HEK293 (cell line): ENCODE data around the gene BLMH.

Source experiments
- SETDB1 ChIP-seq: IDR thresholded peaks from one replicate; pipeline ENCODE4 v1.6.1; 2017; ENCODE audit warnings: mild to moderate bottlenecking, low read length, moderate library complexity, mixed read lengths; ENCODE audit not compliant: insufficient read length
- ZNF175 ChIP-seq: fragments of 450-650 bp; formaldehyde crosslinking; IDR thresholded peaks from 2 replicates; pipeline ENCODE4 v1.5.1; 2016; ENCODE audit warnings: missing biosample characterization, missing genetic modification characterization
- ZNF366 ChIP-seq: fragments of 450-650 bp; formaldehyde crosslinking; conservative IDR thresholded peaks from 2 replicates; pipeline ENCODE4 v1.5.1; 2016; ENCODE audit warnings: missing biosample characterization, missing genetic modification characterization
- ZNF473 ChIP-seq: fragments of 450-650 bp; formaldehyde crosslinking; IDR thresholded peaks from 2 replicates; pipeline ENCODE4 v1.5.1; 2017; ENCODE audit warnings: missing biosample characterization, missing genetic modification characterization
- ZNF747 ChIP-seq: fragments of 450-650 bp; formaldehyde crosslinking; IDR thresholded peaks from 2 replicates; pipeline ENCODE4 v1.5.1; 2016; ENCODE audit warnings: missing biosample characterization, missing genetic modification characterization
- TF ChIP-seq, protein P1 (sequence below): fragments of 450-650 bp; formaldehyde crosslinking; IDR thresholded peaks from 2 replicates; pipeline ENCODE4 v1.5.1; 2016; ENCODE audit warnings: missing biosample characterization, missing genetic modification characterization
- TF ChIP-seq, protein P2 (sequence below): fragments of 450-650 bp; formaldehyde crosslinking; IDR thresholded peaks from 2 replicates; pipeline ENCODE4 v1.5.1; 2017; ENCODE audit warnings: missing biosample characterization, missing genetic modification characterization

DNA sequence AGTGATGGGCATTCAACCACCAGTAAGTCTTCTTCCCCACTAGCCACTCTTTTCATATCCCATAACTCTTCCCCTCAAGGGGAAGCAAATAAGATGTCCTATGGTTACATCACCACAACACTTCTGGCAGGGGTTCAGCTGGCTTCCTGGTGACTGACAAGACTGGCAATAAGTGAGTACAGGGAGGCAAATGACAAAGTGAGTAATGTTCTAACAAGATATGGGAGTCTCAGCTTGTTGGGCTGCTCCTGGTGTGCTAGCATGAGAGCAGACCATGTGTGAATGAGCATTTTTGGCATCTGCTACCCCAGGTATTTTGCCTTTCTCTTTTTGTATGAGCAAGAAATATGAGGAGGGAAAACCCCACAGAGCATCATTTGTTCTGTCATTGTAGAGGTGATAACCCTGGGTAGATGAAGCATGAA lies 32.2 kb upstream of the BLMH start:
- TF ChIP-seq SETDB1 (no peak), ZNF473 (tag by site-specific recombination) (no peak), ZNF747 (tag by site-specific recombination) (no peak), ZNF175 (tag by site-specific recombination) (no peak), ZNF366 (tag by site-specific recombination) (peak; percentile 46)
- TF ChIP-seq, protein P1, sequence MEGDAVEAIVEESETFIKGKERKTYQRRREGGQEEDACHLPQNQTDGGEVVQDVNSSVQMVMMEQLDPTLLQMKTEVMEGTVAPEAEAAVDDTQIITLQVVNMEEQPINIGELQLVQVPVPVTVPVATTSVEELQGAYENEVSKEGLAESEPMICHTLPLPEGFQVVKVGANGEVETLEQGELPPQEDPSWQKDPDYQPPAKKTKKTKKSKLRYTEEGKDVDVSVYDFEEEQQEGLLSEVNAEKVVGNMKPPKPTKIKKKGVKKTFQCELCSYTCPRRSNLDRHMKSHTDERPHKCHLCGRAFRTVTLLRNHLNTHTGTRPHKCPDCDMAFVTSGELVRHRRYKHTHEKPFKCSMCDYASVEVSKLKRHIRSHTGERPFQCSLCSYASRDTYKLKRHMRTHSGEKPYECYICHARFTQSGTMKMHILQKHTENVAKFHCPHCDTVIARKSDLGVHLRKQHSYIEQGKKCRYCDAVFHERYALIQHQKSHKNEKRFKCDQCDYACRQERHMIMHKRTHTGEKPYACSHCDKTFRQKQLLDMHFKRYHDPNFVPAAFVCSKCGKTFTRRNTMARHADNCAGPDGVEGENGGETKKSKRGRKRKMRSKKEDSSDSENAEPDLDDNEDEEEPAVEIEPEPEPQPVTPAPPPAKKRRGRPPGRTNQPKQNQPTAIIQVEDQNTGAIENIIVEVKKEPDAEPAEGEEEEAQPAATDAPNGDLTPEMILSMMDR, result no peak
- TF ChIP-seq, protein P2, sequence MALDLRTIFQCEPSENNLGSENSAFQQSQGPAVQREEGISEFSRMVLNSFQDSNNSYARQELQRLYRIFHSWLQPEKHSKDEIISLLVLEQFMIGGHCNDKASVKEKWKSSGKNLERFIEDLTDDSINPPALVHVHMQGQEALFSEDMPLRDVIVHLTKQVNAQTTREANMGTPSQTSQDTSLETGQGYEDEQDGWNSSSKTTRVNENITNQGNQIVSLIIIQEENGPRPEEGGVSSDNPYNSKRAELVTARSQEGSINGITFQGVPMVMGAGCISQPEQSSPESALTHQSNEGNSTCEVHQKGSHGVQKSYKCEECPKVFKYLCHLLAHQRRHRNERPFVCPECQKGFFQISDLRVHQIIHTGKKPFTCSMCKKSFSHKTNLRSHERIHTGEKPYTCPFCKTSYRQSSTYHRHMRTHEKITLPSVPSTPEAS (tag by site-specific recombination), result no peak
